ENCODE results near the gene SLC13A1. TPM values are rescaled to one million over a fixed set of nuclear protein-coding genes. Genes with fewer than 3 reads are reported as not detected.
"Not testable (repeated sequence)": the region's sequence is repeated elsewhere in the genome, so short reads cannot be mapped to it uniquely, and the experiment has no call there.

Gene SLC13A1
- total and polyA plus RNA-seq, 11 donors: not detected

DNA sequence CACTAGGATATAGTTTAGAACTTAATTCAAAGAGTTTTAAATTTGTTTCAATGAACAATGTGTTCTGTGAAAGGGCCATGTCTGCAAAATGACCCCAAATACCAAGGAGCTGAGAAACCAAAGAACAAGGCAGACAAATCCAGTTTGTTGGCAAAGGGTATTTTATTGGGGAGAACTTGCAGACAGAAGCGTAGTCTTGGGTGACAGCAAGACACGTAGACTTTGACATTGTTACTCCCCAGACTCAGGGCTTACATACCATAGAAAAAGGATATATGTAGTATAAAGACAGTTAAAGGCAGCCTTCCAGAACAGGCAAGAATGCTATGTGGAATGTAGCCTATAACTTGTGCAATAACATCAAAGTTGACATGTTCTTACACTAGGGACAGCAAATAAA, 109.3 kb downstream of the SLC13A1 start:
- Histone ChIP-seq H3K36me3 (no peaks in the 10 kb centered on the region), H3K4me3 (no peak overlapping the region), H3K27me3 (no peaks in the 10 kb centered on the region), H3K4me1 (no peaks in the 10 kb centered on the region), H3K9me3 (peaks cover 0 to 11% (median 0%) of the 10 kb centered on the region in 12 donors), H3K27ac (no peak overlapping the region)
- ATAC-seq: no peak
- intact Hi-C loops (cut with DNase I): no loop called here
- TF ChIP-seq POLR2A (IDR thresholded peaks at IDR 0.05): no peak
- TF ChIP-seq, protein P1, sequence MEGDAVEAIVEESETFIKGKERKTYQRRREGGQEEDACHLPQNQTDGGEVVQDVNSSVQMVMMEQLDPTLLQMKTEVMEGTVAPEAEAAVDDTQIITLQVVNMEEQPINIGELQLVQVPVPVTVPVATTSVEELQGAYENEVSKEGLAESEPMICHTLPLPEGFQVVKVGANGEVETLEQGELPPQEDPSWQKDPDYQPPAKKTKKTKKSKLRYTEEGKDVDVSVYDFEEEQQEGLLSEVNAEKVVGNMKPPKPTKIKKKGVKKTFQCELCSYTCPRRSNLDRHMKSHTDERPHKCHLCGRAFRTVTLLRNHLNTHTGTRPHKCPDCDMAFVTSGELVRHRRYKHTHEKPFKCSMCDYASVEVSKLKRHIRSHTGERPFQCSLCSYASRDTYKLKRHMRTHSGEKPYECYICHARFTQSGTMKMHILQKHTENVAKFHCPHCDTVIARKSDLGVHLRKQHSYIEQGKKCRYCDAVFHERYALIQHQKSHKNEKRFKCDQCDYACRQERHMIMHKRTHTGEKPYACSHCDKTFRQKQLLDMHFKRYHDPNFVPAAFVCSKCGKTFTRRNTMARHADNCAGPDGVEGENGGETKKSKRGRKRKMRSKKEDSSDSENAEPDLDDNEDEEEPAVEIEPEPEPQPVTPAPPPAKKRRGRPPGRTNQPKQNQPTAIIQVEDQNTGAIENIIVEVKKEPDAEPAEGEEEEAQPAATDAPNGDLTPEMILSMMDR (IDR thresholded peaks at IDR 0.05): no peak
- WGBS, 4 donors: 74 to 86% (median 79%) methylated on average over 2 of the region's 2 CpGs
- DNase-seq: no peak

GRCh38 chr7:123086910-123087309, 112.9 kb downstream of the SLC13A1 start:
- ATAC-seq; H3K4me3 ChIP-seq; H3K27ac ChIP-seq; DNase-seq; intact Hi-C loops (cut with DNase I); H3K36me3 ChIP-seq; H3K4me1 ChIP-seq; H3K27me3 ChIP-seq: not testable (repeated sequence)
- 90 to 95% (median 94%) methylated on average over 1 of the region's 1 CpG for whole genome bisulfite sequencing, 4 donors
- H3K9me3 ChIP-seq: peaks cover 0 to 22% (median 4%) of the 10 kb centered on the region in 12 donors

DNA sequence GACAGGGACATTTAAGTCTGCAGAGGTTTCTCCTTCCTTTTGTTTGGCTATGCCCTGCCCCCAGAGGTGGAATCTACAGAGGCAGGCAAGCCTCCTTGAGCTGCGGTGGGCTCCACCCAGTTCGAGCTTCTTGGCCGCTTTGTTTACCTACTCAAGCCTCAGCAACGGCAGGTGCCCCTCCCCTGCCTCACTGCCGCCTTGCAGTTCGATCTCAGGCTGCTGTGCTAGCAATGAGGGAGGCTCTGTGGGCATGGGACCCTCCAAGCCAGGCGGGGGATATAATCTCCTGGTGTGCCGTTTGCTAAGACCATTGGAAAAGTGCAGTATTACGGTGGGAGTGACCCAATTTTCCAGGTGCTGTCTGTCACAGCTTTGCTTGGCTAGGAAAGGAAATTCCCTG, 114.9 kb downstream of the SLC13A1 start:
- ATAC-seq: not testable (repeated sequence)
- 88 to 93% (median 89%) methylated on average over 6 to 9 of the region's 9 CpGs for WGBS, 4 donors

DNA sequence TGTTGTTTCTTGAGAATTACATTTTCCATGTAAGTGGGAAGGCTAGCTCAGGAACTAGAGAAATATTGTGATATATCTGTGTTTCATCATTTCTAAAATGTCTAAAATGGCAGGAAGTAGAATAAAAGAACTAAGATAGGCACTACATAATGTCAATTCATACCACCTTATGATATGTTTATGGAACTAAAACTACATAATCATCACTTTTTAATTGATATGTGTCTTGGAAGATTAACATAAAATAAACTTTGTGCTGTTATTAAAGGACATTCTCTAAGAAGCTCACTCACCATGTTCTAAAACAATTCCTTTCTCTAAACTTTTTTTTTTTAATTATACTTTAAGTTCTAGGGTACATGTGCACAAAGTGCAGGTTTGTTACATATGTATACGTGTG, 120.7 kb downstream of the SLC13A1 start:
- no peak for ATAC-seq

More for the DNA sequence above, 114.9 kb downstream of the SLC13A1 start:
- H3K27me3 ChIP-seq; H3K27ac ChIP-seq; intact Hi-C loops (cut with DNase I); DNase-seq; H3K4me1 ChIP-seq; H3K36me3 ChIP-seq; H3K4me3 ChIP-seq: not testable (repeated sequence)
- peaks cover 0 to 22% (median 3%) of the 10 kb centered on the region in 12 donors for H3K9me3 ChIP-seq

DNA sequence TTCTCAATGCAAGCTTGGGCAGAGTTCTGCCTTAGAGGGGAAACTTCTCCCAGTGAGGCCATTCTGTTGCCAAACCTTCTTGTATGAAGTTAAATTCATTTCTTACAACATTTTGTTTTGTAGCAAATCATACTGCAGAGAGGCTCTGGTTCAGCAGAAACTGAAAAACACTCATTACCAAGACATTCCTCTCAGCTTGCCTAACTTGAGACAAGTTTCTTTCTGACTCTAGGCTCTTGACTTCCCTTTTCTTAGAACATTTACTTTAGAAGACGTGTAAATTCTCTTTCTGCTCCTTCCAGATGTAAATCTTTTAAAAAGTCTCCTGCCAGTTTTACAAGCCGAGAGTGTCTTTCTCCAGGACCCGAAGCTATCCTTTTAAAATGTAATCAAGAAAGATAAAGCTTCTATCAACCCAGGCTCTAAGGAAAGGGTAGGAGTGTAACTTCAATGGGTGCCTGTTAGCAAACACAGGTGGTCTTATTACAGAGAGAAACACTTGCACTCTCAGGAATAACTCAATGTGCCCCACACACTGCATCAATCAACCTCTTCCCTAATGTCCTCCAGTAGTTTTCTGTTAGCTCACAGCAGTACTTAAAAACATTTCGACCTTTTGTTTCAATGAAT, 123.8 kb downstream of the SLC13A1 start:
- no peak for ATAC-seq
- TF ChIP-seq, protein P1 (IDR thresholded peaks at IDR 0.05): no peak
- Histone ChIP-seq H3K27ac (no peak overlapping the region), H3K9me3 (peaks cover 0 to 5% (median 0%) of the 10 kb centered on the region in 12 donors), H3K36me3 (no peaks in the 10 kb centered on the region), H3K4me1 (no peaks in the 10 kb centered on the region), H3K4me3 (no peak overlapping the region), H3K27me3 (peaks cover 0 to 4% (median 0%) of the 10 kb centered on the region in 9 donors)
- 25 to 35% (median 31%) methylated on average over 3 to 4 of the region's 4 CpGs for WGBS, 4 donors
- DNase-seq: no peak
- intact Hi-C loops (cut with DNase I): no loop called here

More for the DNA sequence above, 120.7 kb downstream of the SLC13A1 start:
- TF ChIP-seq, protein P1 (IDR thresholded peaks at IDR 0.05): no peak
- TF ChIP-seq POLR2A (IDR thresholded peaks at IDR 0.05): no peak
- no peaks in the 10 kb centered on the region for H3K27me3 ChIP-seq
- no peak for DNase-seq
- H3K27ac ChIP-seq: no peak overlapping the region
- H3K4me1 ChIP-seq: no peaks in the 10 kb centered on the region
- H3K9me3 ChIP-seq: peaks cover 0 to 5% (median 0%) of the 10 kb centered on the region in 12 donors
- no peaks in the 10 kb centered on the region for H3K36me3 ChIP-seq
- WGBS, 4 donors: 84 to 100% (median 94%) methylated on average over 1 of the region's 1 CpG
- intact Hi-C loops (cut with DNase I): no loop called here
- H3K4me3 ChIP-seq: no peak overlapping the region
